ENCODE data around the gene UTP4. TPM values are rescaled to one million over a fixed set of nuclear protein-coding genes. Genes with fewer than 3 reads are reported as not detected.

The UTP4 gene
- total and polyA plus RNA-seq, 2 of the 8 experiments (the other 6 are each of a cell fraction or from before 2014, with no cell fraction given): 101 to 118 TPM

- TF ChIP-seq SIN3A (conservative IDR thresholded peaks at IDR 0.05 in 1 of 2, IDR thresholded peaks at IDR 0.05 in 1 of 2; ENCODE audit: low read depth in 1 of 2, low read length in 2 of 2): no peak
These were observed 54.4 kb downstream of the UTP4 start, which contains the start of gene SNTB2 (continued) for GRCh38 chr16:69186642-69187445.

Measured in H1 (cell line).